ENCODE data around the gene ARHGEF16. TPM values are rescaled to one million over a fixed set of nuclear protein-coding genes. Genes with fewer than 3 reads are reported as not detected.

The ARHGEF16 gene
- polyA plus RNA-seq, 1 experiment: 0.04 TPM

DNA sequence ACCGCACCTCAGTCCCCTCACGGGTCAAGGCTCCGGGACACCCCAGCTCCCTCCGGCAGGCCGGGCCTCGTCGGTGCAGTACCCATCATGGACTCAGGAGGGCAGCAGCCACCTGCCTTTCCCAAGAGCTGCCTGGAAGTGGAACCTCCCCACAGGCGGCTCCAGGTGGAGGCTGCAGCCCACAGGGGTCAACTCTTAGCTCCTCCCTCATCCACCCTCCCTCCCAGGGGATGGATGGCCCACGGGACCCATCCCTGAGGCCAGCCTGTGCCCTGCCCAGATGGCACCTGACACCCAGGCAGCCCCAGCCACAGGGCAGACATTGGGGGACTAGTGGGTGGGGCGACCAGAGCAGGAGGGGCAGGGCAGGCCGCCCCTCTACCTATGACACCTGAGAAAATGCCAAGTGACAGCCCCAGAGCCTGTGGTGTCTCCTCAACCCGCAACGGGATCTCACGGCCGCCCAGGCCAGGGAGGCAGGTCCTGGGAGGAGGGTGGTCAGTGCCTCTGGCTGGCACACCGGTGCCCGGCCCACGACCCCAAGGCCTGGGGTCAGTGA is 1.2 kb upstream of the ARHGEF16 start:
- no peak for DNase-seq (ENCODE audit: low read depth)
- ChIA-PET POLR2A (interaction anchor here (0.6 kb wide), 2 partner anchors 166 to 280 kb away, joined by 3 read pairs; no protein-coding TSS in a partner anchor), CTCF (interaction anchor here (0.6 to 4.9 kb wide), 55 partner anchors 9 to 1057 kb away, joined by 3 to 147 read pairs (median 5); partner anchors contain the start of genes LRRC47, TPRG1L and WRAP73)
- H3K27me3 ChIP-seq (ENCODE audit: control insufficient read depth, insufficient read depth, low read length): peaks cover 5% of the 10 kb centered on the region
- TF ChIP-seq, protein P1, sequence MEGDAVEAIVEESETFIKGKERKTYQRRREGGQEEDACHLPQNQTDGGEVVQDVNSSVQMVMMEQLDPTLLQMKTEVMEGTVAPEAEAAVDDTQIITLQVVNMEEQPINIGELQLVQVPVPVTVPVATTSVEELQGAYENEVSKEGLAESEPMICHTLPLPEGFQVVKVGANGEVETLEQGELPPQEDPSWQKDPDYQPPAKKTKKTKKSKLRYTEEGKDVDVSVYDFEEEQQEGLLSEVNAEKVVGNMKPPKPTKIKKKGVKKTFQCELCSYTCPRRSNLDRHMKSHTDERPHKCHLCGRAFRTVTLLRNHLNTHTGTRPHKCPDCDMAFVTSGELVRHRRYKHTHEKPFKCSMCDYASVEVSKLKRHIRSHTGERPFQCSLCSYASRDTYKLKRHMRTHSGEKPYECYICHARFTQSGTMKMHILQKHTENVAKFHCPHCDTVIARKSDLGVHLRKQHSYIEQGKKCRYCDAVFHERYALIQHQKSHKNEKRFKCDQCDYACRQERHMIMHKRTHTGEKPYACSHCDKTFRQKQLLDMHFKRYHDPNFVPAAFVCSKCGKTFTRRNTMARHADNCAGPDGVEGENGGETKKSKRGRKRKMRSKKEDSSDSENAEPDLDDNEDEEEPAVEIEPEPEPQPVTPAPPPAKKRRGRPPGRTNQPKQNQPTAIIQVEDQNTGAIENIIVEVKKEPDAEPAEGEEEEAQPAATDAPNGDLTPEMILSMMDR (IDR thresholded peaks at IDR 0.05; ENCODE audit: insufficient read depth, low read depth, low read length): peak; percentile 93
- H3K4me3 ChIP-seq (ENCODE audit: low read depth, low read length): no peak overlapping the region
- H3K36me3 ChIP-seq (ENCODE audit: control insufficient read depth, insufficient read depth, low read length): no peaks in the 10 kb centered on the region

DNA sequence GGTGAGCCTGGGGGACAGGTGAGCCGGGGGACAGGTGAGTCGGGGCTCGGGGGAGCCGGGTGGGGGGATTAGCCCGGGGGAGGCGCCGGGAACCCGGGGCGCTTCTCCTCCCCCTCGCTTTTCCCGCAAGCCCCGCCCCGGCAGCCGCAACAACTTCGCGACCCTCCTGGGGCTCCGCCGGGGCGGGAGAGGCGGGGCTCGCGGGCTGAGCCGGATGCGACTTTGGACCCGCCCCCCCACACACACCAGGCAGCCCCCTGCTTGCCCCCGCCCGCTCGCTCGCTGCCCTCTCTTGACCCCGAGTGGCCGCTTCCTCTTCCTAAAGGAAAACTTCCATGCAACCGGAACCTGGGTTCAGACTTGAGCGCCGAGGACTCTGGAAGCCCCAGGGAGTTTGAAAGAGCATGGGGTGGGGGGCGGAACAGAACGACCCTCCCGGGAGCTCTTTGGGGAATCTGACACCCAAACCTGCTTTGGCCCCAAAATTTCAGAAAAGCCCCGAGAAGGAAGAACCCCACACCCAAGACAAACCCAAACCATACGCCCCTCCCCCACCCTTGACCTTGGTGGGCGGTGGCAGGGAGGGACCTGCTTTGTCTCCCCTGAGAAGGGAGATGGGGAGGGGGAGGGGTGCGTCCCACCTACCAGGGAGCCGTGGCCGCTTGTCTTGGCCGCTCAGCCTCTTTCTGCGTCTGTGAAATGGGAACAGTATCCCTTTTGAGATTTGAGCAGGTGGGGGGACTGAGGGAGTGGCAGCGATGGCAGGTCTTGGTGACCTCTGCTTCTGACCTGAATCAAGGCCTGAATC is 550 bp downstream of the ARHGEF16 start:
- no peak for DNase-seq (ENCODE audit: low read depth)
- TF ChIP-seq, protein P1 (IDR thresholded peaks at IDR 0.05; ENCODE audit: insufficient read depth, low read depth, low read length): no peak
- ChIA-PET CTCF (interaction anchor here (0.7 to 4.9 kb wide), 5 partner anchors 9 to 343 kb away, joined by 4 to 72 read pairs (median 6); no protein-coding TSS in a partner anchor), POLR2A (no interaction called here)
- Histone ChIP-seq H3K4me3 (ENCODE audit: low read depth, low read length) (peak overlapping the region; percentile 27), H3K27me3 (ENCODE audit: control insufficient read depth, insufficient read depth, low read length) (peaks cover 3% of the 10 kb centered on the region), H3K36me3 (ENCODE audit: control insufficient read depth, insufficient read depth, low read length) (no peaks in the 10 kb centered on the region)

DNA sequence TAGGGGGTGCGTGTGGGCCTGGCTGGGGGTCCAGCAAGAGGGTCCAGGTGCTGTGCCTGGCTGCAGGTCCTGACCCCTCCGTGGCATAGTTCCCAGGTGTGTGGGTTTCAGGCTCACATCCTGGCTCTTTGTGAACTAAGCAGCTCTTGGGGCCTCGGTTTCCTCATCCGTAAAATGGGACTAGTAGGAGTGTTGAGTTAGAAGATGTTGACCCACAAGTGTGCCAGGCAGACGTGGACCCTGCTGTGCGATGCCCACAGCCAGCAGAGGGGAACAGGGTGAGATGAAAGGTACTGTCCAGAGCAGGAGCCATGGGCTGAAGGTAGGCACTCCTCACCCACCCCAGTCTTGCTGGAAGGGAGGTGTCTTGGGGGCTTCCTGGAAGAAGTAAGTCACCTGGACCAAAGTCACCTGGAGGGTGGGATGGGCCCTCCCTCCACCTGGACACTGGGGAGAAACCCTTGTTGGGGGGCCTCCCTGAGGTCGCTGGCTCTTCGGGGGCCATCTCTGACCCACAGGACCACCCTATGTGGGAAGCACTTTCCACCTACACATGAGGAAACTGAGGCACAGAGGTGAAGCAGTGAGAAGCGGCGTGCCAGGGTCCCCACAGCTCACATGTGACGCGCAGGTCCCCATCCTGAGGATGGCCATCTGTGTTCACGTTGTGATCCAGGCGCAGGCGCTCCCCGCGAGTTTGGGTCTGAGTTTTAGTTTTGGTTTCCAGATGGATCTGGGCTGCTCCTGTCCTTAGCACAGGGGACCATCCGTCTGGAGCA is 1.4 kb downstream of the ARHGEF16 start:
- ChIA-PET CTCF (interaction anchor here (1.1 to 4.9 kb wide), 4 partner anchors 8 to 164 kb away, joined by 4 to 72 read pairs (median 6); no protein-coding TSS in a partner anchor), POLR2A (no interaction called here)
- no peak for DNase-seq (ENCODE audit: low read depth)
- no peaks in the 10 kb centered on the region for H3K36me3 ChIP-seq (ENCODE audit: control insufficient read depth, insufficient read depth, low read length)
- no peak overlapping the region for H3K4me3 ChIP-seq (ENCODE audit: low read depth, low read length)
- TF ChIP-seq, protein P1 (IDR thresholded peaks at IDR 0.05; ENCODE audit: insufficient read depth, low read depth, low read length): no peak
- peaks cover 3% of the 10 kb centered on the region for H3K27me3 ChIP-seq (ENCODE audit: control insufficient read depth, insufficient read depth, low read length)

DNA sequence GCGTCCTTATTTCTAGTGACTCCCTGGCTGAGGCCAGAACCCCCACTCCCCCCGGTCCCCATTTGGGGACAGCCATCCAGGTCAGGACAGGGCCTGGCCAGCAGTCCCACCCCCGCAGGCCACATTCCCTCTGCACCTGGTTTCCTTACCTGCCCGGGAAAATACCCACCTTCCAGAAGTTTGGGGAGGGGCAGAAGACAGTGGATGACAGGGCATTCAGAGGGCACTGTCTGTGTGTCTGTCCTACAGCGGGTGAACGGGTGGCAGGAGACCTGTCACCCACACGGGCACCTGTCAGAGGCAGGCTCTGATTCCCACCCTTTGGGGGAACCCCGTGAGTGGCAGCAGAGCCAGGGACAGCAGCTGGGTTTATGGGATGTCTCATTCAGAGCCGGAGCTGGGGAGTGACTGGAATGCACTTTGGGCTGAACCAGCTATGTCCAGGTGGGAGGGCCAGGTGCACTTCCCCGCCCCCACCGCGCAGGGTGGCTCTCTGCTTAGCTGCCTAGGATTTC is 2.0 kb downstream of the ARHGEF16 start:
- Histone ChIP-seq H3K36me3 (ENCODE audit: control insufficient read depth, insufficient read depth, low read length) (no peaks in the 10 kb centered on the region), H3K4me3 (ENCODE audit: low read depth, low read length) (no peak overlapping the region), H3K27me3 (ENCODE audit: control insufficient read depth, insufficient read depth, low read length) (peaks cover 3% of the 10 kb centered on the region)
- no peak for DNase-seq (ENCODE audit: low read depth)
- POLR2A ChIA-PET: no interaction called here
- TF ChIP-seq, protein P1 (IDR thresholded peaks at IDR 0.05; ENCODE audit: insufficient read depth, low read depth, low read length): no peak
- CTCF ChIA-PET: interaction anchor here (0.6 to 1.5 kb wide), 5 partner anchors 48 to 371 kb away, joined by 3 to 7 read pairs (median 3); no protein-coding TSS in a partner anchor

Data from BJ (cell line).